Ishikawa (cell line): ENCODE data around the gene PCCA.

Experiments
- CEBPB ChIP-seq: IDR thresholded peaks from 2 replicates; pipeline ENCODE4 v1.6.1; 2012
- CREB1 ChIP-seq: IDR thresholded peaks from 2 replicates; pipeline ENCODE4 v1.6.1; 2012; ENCODE audit warnings: low read depth
- EGR1 ChIP-seq: IDR thresholded peaks from 2 replicates; pipeline ENCODE4 v1.6.1; 2012
- EP300 ChIP-seq: IDR thresholded peaks from 2 replicates; pipeline ENCODE4 v1.6.1; 2012; ENCODE audit warnings: borderline replicate concordance
- FOXM1 ChIP-seq: IDR thresholded peaks from 2 replicates; pipeline ENCODE4 v1.6.1; 2012; ENCODE audit warnings: low read depth, borderline replicate concordance
- MAX ChIP-seq: IDR thresholded peaks from 2 replicates; pipeline ENCODE4 v1.6.1; 2012
- NFIC ChIP-seq: IDR thresholded peaks from 2 replicates; pipeline ENCODE4 v1.6.1; 2012
- RAD21 ChIP-seq: IDR thresholded peaks from 2 replicates; pipeline ENCODE4 v1.6.1; 2012; ENCODE audit warnings: low read depth
- REST ChIP-seq: IDR thresholded peaks from 2 replicates; pipeline ENCODE4 v1.6.1; 2012; ENCODE audit warnings: low read depth, mild to moderate bottlenecking
- TAF1 ChIP-seq: IDR thresholded peaks from 2 replicates; pipeline ENCODE4 v1.6.1; 2012; ENCODE audit warnings: low read depth, mild to moderate bottlenecking
- TCF12 ChIP-seq: IDR thresholded peaks from 2 replicates; pipeline ENCODE4 v1.6.1; 2012; ENCODE audit warnings: low read depth
- TEAD4 ChIP-seq: IDR thresholded peaks from 2 replicates; pipeline ENCODE4 v1.6.1; 2012
- USF1 ChIP-seq: IDR thresholded peaks from 2 replicates; pipeline ENCODE4 v1.6.1; 2012
- YY1 ChIP-seq: IDR thresholded peaks from 2 replicates; pipeline ENCODE4 v1.6.1; 2012; ENCODE audit warnings: low read depth
- ZBTB7A ChIP-seq: IDR thresholded peaks from 2 replicates; pipeline ENCODE4 v1.6.1; 2012; ENCODE audit warnings: low read depth

The PCCA gene

GRCh38 chr13:100364591-100364990 is 275.7 kb downstream of the PCCA start:
- TF ChIP-seq TCF12 = no peak
- TF ChIP-seq EGR1 = no peak
- TF ChIP-seq CEBPB = no peak
- no peak for TF ChIP-seq RAD21
- no peak for TF ChIP-seq EP300
- TF ChIP-seq TEAD4 = no peak
- no peak for TF ChIP-seq CREB1
- TF ChIP-seq TAF1 = no peak
- no peak for TF ChIP-seq USF1
- TF ChIP-seq REST = no peak
- TF ChIP-seq FOXM1 = no peak
- TF ChIP-seq YY1 = no peak
- TF ChIP-seq MAX = no peak
- TF ChIP-seq NFIC = no peak
- TF ChIP-seq ZBTB7A = no peak

- no peak for TF ChIP-seq CEBPB
- no peak for TF ChIP-seq EP300
- TF ChIP-seq EGR1 = no peak
- no peak for TF ChIP-seq YY1
- no peak for TF ChIP-seq TAF1
- no peak for TF ChIP-seq RAD21
- TF ChIP-seq TCF12 = no peak
- no peak for TF ChIP-seq USF1
- TF ChIP-seq MAX = no peak
- no peak for TF ChIP-seq NFIC
- no peak for TF ChIP-seq REST
- TF ChIP-seq CREB1 = no peak
- TF ChIP-seq TEAD4 = no peak
- no peak for TF ChIP-seq FOXM1
These were observed 276.8 kb downstream of the PCCA start for GRCh38 chr13:100365680-100366079.

GRCh38 chr13:100378533-100378932 is 289.6 kb downstream of the PCCA start:
- no peak for TF ChIP-seq RAD21
- TF ChIP-seq CEBPB = no peak
- no peak for TF ChIP-seq FOXM1
- TF ChIP-seq TCF12 = no peak
- TF ChIP-seq REST = no peak
- no peak for TF ChIP-seq YY1

- no peak for TF ChIP-seq CEBPB
- no peak for TF ChIP-seq NFIC
- TF ChIP-seq CREB1 = no peak
- TF ChIP-seq YY1 = no peak
- no peak for TF ChIP-seq REST
- no peak for TF ChIP-seq EGR1
- no peak for TF ChIP-seq MAX
- TF ChIP-seq TEAD4 = no peak
- no peak for TF ChIP-seq USF1
- TF ChIP-seq RAD21 = no peak
- TF ChIP-seq FOXM1 = no peak
- no peak for TF ChIP-seq EP300
- no peak for TF ChIP-seq TAF1
- no peak for TF ChIP-seq ZBTB7A
- TF ChIP-seq TCF12 = no peak
These were observed 292.8 kb downstream of the PCCA start for GRCh38 chr13:100381595-100382224.
